ENCODE data around the gene CCDC186. TPM values are rescaled to one million over a fixed set of nuclear protein-coding genes. Genes with fewer than 3 reads are reported as not detected.

The CCDC186 gene
- total RNA-seq, 1 donor from 2014 or later, result 22.9 TPM

DNA sequence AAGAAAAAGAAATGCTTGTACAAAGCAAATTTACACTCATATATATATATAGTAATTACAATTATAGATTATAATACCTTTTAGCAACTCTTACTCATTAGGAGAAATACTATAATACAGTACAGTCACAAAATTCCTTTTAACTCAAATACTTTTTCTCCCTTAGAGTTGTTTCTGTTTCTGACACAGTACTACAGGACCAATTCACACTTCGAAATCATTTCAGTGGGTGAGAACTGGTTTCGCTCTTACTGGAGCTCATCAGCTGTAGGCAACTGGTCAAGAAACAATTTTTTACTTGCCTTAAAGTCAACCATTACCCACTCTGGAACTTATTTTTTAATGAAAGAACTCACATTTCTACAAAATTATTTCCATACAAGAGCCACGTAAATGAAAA, 6.0 kb downstream of the CCDC186 start:
- H3K9ac ChIP-seq, result no peak overlapping the region
- H3F3A ChIP-seq (ENCODE audit: low read depth), result no peaks in the 10 kb centered on the region
- TF ChIP-seq EZH2phosphoT487 (IDR thresholded peaks at IDR 0.05), result no peak
- no peak for TF ChIP-seq EZH2 (IDR thresholded peaks at IDR 0.05)
- TF ChIP-seq, protein P1, sequence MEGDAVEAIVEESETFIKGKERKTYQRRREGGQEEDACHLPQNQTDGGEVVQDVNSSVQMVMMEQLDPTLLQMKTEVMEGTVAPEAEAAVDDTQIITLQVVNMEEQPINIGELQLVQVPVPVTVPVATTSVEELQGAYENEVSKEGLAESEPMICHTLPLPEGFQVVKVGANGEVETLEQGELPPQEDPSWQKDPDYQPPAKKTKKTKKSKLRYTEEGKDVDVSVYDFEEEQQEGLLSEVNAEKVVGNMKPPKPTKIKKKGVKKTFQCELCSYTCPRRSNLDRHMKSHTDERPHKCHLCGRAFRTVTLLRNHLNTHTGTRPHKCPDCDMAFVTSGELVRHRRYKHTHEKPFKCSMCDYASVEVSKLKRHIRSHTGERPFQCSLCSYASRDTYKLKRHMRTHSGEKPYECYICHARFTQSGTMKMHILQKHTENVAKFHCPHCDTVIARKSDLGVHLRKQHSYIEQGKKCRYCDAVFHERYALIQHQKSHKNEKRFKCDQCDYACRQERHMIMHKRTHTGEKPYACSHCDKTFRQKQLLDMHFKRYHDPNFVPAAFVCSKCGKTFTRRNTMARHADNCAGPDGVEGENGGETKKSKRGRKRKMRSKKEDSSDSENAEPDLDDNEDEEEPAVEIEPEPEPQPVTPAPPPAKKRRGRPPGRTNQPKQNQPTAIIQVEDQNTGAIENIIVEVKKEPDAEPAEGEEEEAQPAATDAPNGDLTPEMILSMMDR (IDR thresholded peaks at IDR 0.05), result no peak
- Mint-ChIP-seq H3K36me3 (peaks cover 26% of the 10 kb centered on the region), H3K9me3 (peaks cover 14% of the 10 kb centered on the region), H3K4me1 (peaks cover 14% of the 10 kb centered on the region), H3K27me3 (ENCODE audit: insufficient read depth, low read depth) (no peaks in the 10 kb centered on the region), H3K4me3 (no peak overlapping the region), H3K27ac (no peak overlapping the region)
- no peak overlapping the region for H3K4me2 ChIP-seq
- no peaks in the 10 kb centered on the region for H3K27me3 ChIP-seq
- peaks cover 7% of the 10 kb centered on the region for H3K4me1 ChIP-seq
- H3K9me3 ChIP-seq (ENCODE audit: low read depth), result no peaks in the 10 kb centered on the region
- no peak overlapping the region for H2AFZ ChIP-seq (replicated peaks)
- no peak for DNase-seq (ENCODE audit: low spot score)
- no peaks in the 10 kb centered on the region for H4K20me1 ChIP-seq (ENCODE audit: low read depth)
- H3K4me3 ChIP-seq, result no peak overlapping the region
- H3K27ac ChIP-seq, result no peak overlapping the region
- H3K79me2 ChIP-seq (ENCODE audit: low read depth), result peaks cover 91% of the 10 kb centered on the region
- no peaks in the 10 kb centered on the region for H3K36me3 ChIP-seq

DNA sequence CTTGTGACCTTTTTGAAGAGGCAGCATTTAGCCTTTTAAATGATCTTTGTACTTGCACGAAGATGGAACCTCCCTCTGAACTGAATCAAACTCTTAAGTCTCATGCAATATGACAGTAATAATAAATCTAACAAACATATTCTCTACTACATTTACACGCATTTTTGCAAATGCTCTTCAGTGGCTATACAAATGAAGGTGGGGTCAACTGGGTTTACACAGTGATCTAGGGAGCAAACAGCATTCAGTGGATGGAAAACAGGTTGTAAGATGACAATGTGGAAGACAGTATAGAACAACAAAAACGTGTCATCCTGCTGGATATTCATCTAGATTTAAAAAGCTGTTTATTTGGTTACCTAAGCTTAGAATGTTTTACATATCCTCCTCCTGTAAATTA, 7.5 kb downstream of the CCDC186 start:
- H3K27ac ChIP-seq, result no peak overlapping the region
- H3K79me2 ChIP-seq (ENCODE audit: low read depth), result peaks cover 82% of the 10 kb centered on the region
- H2AFZ ChIP-seq (replicated peaks), result no peak overlapping the region
- no peaks in the 10 kb centered on the region for H4K20me1 ChIP-seq (ENCODE audit: low read depth)
- Mint-ChIP-seq H3K4me1 (peaks cover 5% of the 10 kb centered on the region), H3K27ac (no peak overlapping the region), H3K4me3 (no peak overlapping the region), H3K36me3 (peaks cover 33% of the 10 kb centered on the region), H3K27me3 (ENCODE audit: insufficient read depth, low read depth) (no peaks in the 10 kb centered on the region), H3K9me3 (peaks cover 14% of the 10 kb centered on the region)
- H3K27me3 ChIP-seq, result no peaks in the 10 kb centered on the region
- H3F3A ChIP-seq (ENCODE audit: low read depth), result no peaks in the 10 kb centered on the region
- H3K4me3 ChIP-seq, result no peak overlapping the region
- no peaks in the 10 kb centered on the region for H3K9me3 ChIP-seq (ENCODE audit: low read depth)
- DNase-seq (ENCODE audit: low spot score), result no peak
- no peaks in the 10 kb centered on the region for H3K4me1 ChIP-seq
- TF ChIP-seq, protein P1 (IDR thresholded peaks at IDR 0.05), result no peak
- TF ChIP-seq EZH2 (IDR thresholded peaks at IDR 0.05) (no peak), EZH2phosphoT487 (IDR thresholded peaks at IDR 0.05) (no peak)
- no peak overlapping the region for H3K4me2 ChIP-seq
- peaks cover 5% of the 10 kb centered on the region for H3K36me3 ChIP-seq
- no peak overlapping the region for H3K9ac ChIP-seq

DNA sequence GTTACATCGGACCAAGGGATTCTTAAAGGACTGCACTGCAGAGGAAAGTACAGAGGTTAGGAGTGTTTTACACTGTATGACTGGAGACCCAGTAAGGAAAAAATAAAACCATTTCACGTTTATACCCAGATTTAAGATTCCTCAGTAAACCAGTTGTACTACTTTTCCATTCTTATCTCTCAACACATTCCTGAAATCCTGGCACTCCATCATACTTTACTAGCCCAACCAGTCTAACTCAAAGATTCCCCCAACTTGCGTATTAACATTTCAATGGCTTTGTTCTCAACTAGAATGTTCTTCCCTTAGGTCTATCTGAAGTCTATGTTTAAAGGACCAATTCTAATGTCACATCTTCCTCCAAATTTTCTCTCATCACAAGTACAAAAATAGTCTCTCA, 8.0 kb downstream of the CCDC186 start:
- Histone ChIP-seq H4K20me1 (ENCODE audit: low read depth) (no peaks in the 10 kb centered on the region), H3K4me3 (no peak overlapping the region), H3F3A (ENCODE audit: low read depth) (no peaks in the 10 kb centered on the region), H3K79me2 (ENCODE audit: low read depth) (peaks cover 78% of the 10 kb centered on the region), H3K36me3 (peaks cover 5% of the 10 kb centered on the region), H3K9me3 (ENCODE audit: low read depth) (no peaks in the 10 kb centered on the region), H3K9ac (no peak overlapping the region), H3K4me1 (no peaks in the 10 kb centered on the region), H2AFZ (replicated peaks) (no peak overlapping the region), H3K27me3 (no peaks in the 10 kb centered on the region), H3K4me2 (no peak overlapping the region), H3K27ac (no peak overlapping the region)
- Mint-ChIP-seq H3K27me3 (ENCODE audit: insufficient read depth, low read depth) (no peaks in the 10 kb centered on the region), H3K4me1 (peaks cover 5% of the 10 kb centered on the region), H3K4me3 (no peak overlapping the region), H3K36me3 (peaks cover 33% of the 10 kb centered on the region), H3K9me3 (peaks cover 14% of the 10 kb centered on the region), H3K27ac (no peak overlapping the region)
- DNase-seq (ENCODE audit: low spot score), result no peak
- TF ChIP-seq EZH2phosphoT487 (IDR thresholded peaks at IDR 0.05) (no peak), EZH2 (IDR thresholded peaks at IDR 0.05) (no peak)
- TF ChIP-seq, protein P1 (IDR thresholded peaks at IDR 0.05), result no peak
